Gastrocnemius medialis (tissue), 4 donors: ENCODE measurements around the gene PBX2. TPM values are rescaled to one million over a fixed set of nuclear protein-coding genes. Genes with fewer than 3 reads are reported as not detected.
A peak's percentile ranks its signal among the peaks of the same experiment; 100 is the strongest.
"Not testable (repeated sequence)": the region's sequence is repeated elsewhere in the genome, so short reads cannot be mapped to it uniquely, and the experiment has no call there.

ENCODE experiments used
- ATAC-seq, 2 donors: fragments of 150-250 bp; one replicate each; pipeline ENCODE4 v1.9.1; 2016
- DNase-seq, 2 donors: peaks; one replicate each; pipeline ENCODE4 v3.0.0-alpha.2; 2019
- H3K27ac ChIP-seq, 4 donors: fragments of 200-600 bp; sonication (generic); 1 replicate in 1 of 4; 2 replicates in 3 of 4; pipeline ENCODE4 v1.5.1; 2016 to 2018; ENCODE audit warnings: mild to moderate bottlenecking in 2 of 4, moderate library complexity in 1 of 4
- H3K27me3 ChIP-seq, 3 donors: fragments of 200-600 bp; sonication (generic) in 2 of 3; 1 replicate in 1 of 3; 2 replicates in 2 of 3; pipeline versions ENCODE4 v1.5.1 to v1.6.0; 2016 to 2019; ENCODE audit warnings: mild to moderate bottlenecking in 1 of 3, moderate library complexity in 1 of 3
- H3K36me3 ChIP-seq, 2 donors: fragments of 200-600 bp; sonication (generic) in 1 of 2; one replicate each; pipeline ENCODE4 v1.5.1; 2017 to 2018
- H3K4me1 ChIP-seq, 2 donors: fragments of 200-600 bp; sonication (generic) in 1 of 2; one replicate each; pipeline ENCODE4 v1.5.1; 2016 to 2017; ENCODE audit warnings: mild to moderate bottlenecking in 2 of 2
- H3K4me3 ChIP-seq, 4 donors: fragments of 200-600 bp; sonication (generic) in 3 of 4; 1 replicate in 1 of 4; 2 replicates in 3 of 4; pipeline ENCODE4 v1.5.1; 2016 to 2019; ENCODE audit warnings: mild to moderate bottlenecking in 2 of 4
- H3K9me3 ChIP-seq, 3 donors: fragments of 200-600 bp; sonication (generic) in 2 of 3; 1 replicate in 1 of 3; 2 replicates in 2 of 3; pipeline ENCODE4 v1.5.1; 2016 to 2019
- CTCF ChIP-seq, 5 experiments: fragments of 450-650 bp in 3 of 5; fragments of 200-600 bp in 2 of 5; sonication (generic) in 2 of 5; IDR thresholded peaks in 4 of 5; conservative IDR thresholded peaks in 1 of 5; 1 replicate in 4 of 5; 2 replicates in 1 of 5; pipeline ENCODE4 v1.5.1; 2016 to 2019; ENCODE audit warnings: antibody characterized with exemption in 5 of 5, mild to moderate bottlenecking in 3 of 5, moderate library complexity in 3 of 5
- POLR2A ChIP-seq, 2 donors: fragments of 450-650 bp; IDR thresholded peaks; one replicate each; pipeline ENCODE4 v1.6.1; 2017; ENCODE audit warnings: antibody characterized with exemption in 2 of 2, mild to moderate bottlenecking in 2 of 2, moderate library complexity in 2 of 2
- in situ Hi-C, 4 donors: fragments of 200-750 bp; cut with MboI; loops; one replicate each; pipeline versions ENCODE4 v1.15.0 to v1.8.0; 2017; ENCODE audit warnings: low sequenced_read_pairs in 4 of 4
- intact Hi-C: fragments of 100-400 bp; cut with DNase I; formaldehyde crosslinking; loops from one replicate; pipeline ENCODE4 v1.15.1; 2023; ENCODE audit warnings: low total_unique reads
- total RNA-seq, 4 donors: library from RNA; depleted of rRNA; stranded (reverse); fragments of >200 nt; gene quantifications; one replicate each; pipeline versions ENCODE4 v1.1.0 to v1.2.3, GENCODE V29; 2016

Gene PBX2
- total RNA-seq, 4 donors from 2014 or later, result 24.3 to 37.6 (median 33.6) TPM

- Histone ChIP-seq H3K4me1 (peaks cover 23 to 27% of the 10 kb centered on the region in 2 donors), H3K27ac (peak overlapping the region; percentile 91 to 98 (median 96)), H3K36me3 (no peaks in the 10 kb centered on the region), H3K9me3 (no peaks in the 10 kb centered on the region), H3K27me3 (no peaks in the 10 kb centered on the region), H3K4me3 (peak overlapping the region; percentile 67 to 86 (median 71))
- TF ChIP-seq CTCF (IDR thresholded peaks at IDR 0.05 in 4 of 5, conservative IDR thresholded peaks at IDR 0.05 in 1 of 5), result no peak
- TF ChIP-seq POLR2A (IDR thresholded peaks at IDR 0.05), result peak; percentile 85 to 89
- in situ Hi-C loops, result loop anchor here in 3 of 4 donors (10.0 to 25.0 kb wide), 7 partner anchors 71 to 1584 kb away; partner anchors contain the start of genes BRD2 (in 3 of the 3), HLA-DMA (in 3 of the 3), APOM (in 2 of the 3) and BAG6 (in 2 of the 3)
- peak; percentile 28 to 79 for ATAC-seq
- intact Hi-C loops, result loop anchor here (1.0 to 10.0 kb wide), 9 partner anchors 19 to 1481 kb away; partner anchors contain the start of genes ATF6B, ATP6V1G2, BRD2 and HSD17B8
- peak; percentile 72 to 78 for DNase-seq
Observed at GRCh38 chr6:32195902-32196681, 6.1 kb upstream of the PBX2 start.

- Histone ChIP-seq H3K36me3 (no peaks in the 10 kb centered on the region), H3K27ac (peak overlapping the region; percentile 91 to 98 (median 96)), H3K9me3 (no peaks in the 10 kb centered on the region), H3K27me3 (no peaks in the 10 kb centered on the region), H3K4me3 (peak overlapping the region in 3 of 4 donors; percentile 67 to 86 (median 74)), H3K4me1 (peaks cover 28 to 32% of the 10 kb centered on the region in 2 donors)
- TF ChIP-seq POLR2A (IDR thresholded peaks at IDR 0.05) (no peak), CTCF (IDR thresholded peaks at IDR 0.05 in 4 of 5, conservative IDR thresholded peaks at IDR 0.05 in 1 of 5) (peak in 4 of 5 experiments; percentile 54 to 70 (median 56))
- DNase-seq (peak; percentile 100), ATAC-seq (peak in 1 of 2 donors; percentile 83)
- intact Hi-C loops (loop anchor here (1.0 to 10.0 kb wide), 9 partner anchors 18 to 1481 kb away; partner anchors contain the start of genes ATF6B, ATP6V1G2, BRD2 and HSD17B8), in situ Hi-C loops (loop anchor here in 3 of 4 donors (10.0 to 25.0 kb wide), 7 partner anchors 71 to 1583 kb away; partner anchors contain the start of genes BRD2 (in 3 of the 3), HLA-DMA (in 3 of the 3), APOM (in 2 of the 3) and BAG6 (in 2 of the 3))
Observed at GRCh38 chr6:32195652-32195901, 5.6 kb upstream of the PBX2 start.

- no peaks in the 10 kb centered on the region for H3K9me3 ChIP-seq
- ATAC-seq, result peak; percentile 36 to 81
- intact Hi-C loops, result loop anchor here (1.0 to 10.0 kb wide), 9 partner anchors 18 to 1480 kb away; partner anchors contain the start of genes ATF6B, ATP6V1G2, BRD2 and HSD17B8
- peak in 1 of 2 donors; percentile 57 for DNase-seq
- peak overlapping the region; percentile 91 to 98 (median 95) for H3K27ac ChIP-seq
- H3K4me3 ChIP-seq, result peak overlapping the region; percentile 51 to 86 (median 61)
- in situ Hi-C loops, result loop anchor here in 3 of 4 donors (5.0 to 25.0 kb wide), 8 partner anchors 68 to 1583 kb away; partner anchors contain the start of genes BRD2 (in 3 of the 3), HLA-DMA (in 3 of the 3), APOM (in 2 of the 3) and ATF6B (in 2 of the 3)
- no peaks in the 10 kb centered on the region for H3K27me3 ChIP-seq
- H3K36me3 ChIP-seq, result no peaks in the 10 kb centered on the region
- TF ChIP-seq CTCF (IDR thresholded peaks at IDR 0.05 in 4 of 5, conservative IDR thresholded peaks at IDR 0.05 in 1 of 5) (peak in 3 of 5 experiments; percentile 34 to 60 (median 42)), POLR2A (IDR thresholded peaks at IDR 0.05) (peak; percentile 60 to 75)
- peaks cover 30 to 32% of the 10 kb centered on the region in 2 donors for H3K4me1 ChIP-seq
Observed at GRCh38 chr6:32194825-32195651, 5.0 kb upstream of the PBX2 start.

GRCh38 chr6:32194388-32194787 is 4.4 kb upstream of the PBX2 start:
- TF ChIP-seq CTCF (IDR thresholded peaks at IDR 0.05 in 4 of 5, conservative IDR thresholded peaks at IDR 0.05 in 1 of 5), result no peak
- no peak for TF ChIP-seq POLR2A (IDR thresholded peaks at IDR 0.05)
- ATAC-seq, result no peak
- H3K27ac ChIP-seq, result peak overlapping the region; percentile 91 to 98 (median 95)
- no peak overlapping the region for H3K4me3 ChIP-seq
- intact Hi-C loops, result loop anchor here (2.0 to 10.0 kb wide), 3 partner anchors 40 to 1480 kb away; partner anchors contain the start of genes MDC1, NELFE, PPT2 and SKIC2
- in situ Hi-C loops, result loop anchor here in 3 of 4 donors (5.0 to 25.0 kb wide), 8 partner anchors 67 to 1582 kb away; partner anchors contain the start of genes BRD2 (in 3 of the 3), HLA-DMA (in 3 of the 3), APOM (in 2 of the 3) and ATF6B (in 2 of the 3)
- no peaks in the 10 kb centered on the region for H3K27me3 ChIP-seq
- H3K9me3 ChIP-seq, result no peaks in the 10 kb centered on the region
- H3K36me3 ChIP-seq, result no peaks in the 10 kb centered on the region
- H3K4me1 ChIP-seq, result peaks cover 30 to 33% of the 10 kb centered on the region in 2 donors
- DNase-seq, result no peak

GRCh38 chr6:32193096-32193495 is 3.1 kb upstream of the PBX2 start:
- DNase-seq, H3K9me3 ChIP-seq, H3K27me3 ChIP-seq, ATAC-seq, H3K36me3 ChIP-seq: not testable (repeated sequence)
- in situ Hi-C loops (loop anchor here in 3 of 4 donors (5.0 to 25.0 kb wide), 8 partner anchors 66 to 1581 kb away; partner anchors contain the start of genes BRD2 (in 3 of the 3), HLA-DMA (in 3 of the 3), APOM (in 2 of the 3) and ATF6B (in 2 of the 3)), intact Hi-C loops (loop anchor here (10.0 kb wide), 1 partner anchor 1478 kb away; the partner anchor contains the start of gene MDC1)
- peaks cover 41 to 45% of the 10 kb centered on the region in 2 donors for H3K4me1 ChIP-seq
- peak overlapping the region in 2 of 4 donors; percentile 28 to 29 for H3K4me3 ChIP-seq
- peak overlapping the region; percentile 96 to 99 (median 98) for H3K27ac ChIP-seq
